GM19372 (cell line): ENCODE measurements around the gene SORCS2.

Source experiments
- ATAC-seq: cut with Tn5 transposase; IDR thresholded peaks from one replicate; pipeline ENCODE4 v1.9.1; 2021; ENCODE audit warnings: mild to moderate bottlenecking, low read depth, moderate library complexity; ENCODE audit not compliant: unreplicated experiment

The SORCS2 gene

DNA sequence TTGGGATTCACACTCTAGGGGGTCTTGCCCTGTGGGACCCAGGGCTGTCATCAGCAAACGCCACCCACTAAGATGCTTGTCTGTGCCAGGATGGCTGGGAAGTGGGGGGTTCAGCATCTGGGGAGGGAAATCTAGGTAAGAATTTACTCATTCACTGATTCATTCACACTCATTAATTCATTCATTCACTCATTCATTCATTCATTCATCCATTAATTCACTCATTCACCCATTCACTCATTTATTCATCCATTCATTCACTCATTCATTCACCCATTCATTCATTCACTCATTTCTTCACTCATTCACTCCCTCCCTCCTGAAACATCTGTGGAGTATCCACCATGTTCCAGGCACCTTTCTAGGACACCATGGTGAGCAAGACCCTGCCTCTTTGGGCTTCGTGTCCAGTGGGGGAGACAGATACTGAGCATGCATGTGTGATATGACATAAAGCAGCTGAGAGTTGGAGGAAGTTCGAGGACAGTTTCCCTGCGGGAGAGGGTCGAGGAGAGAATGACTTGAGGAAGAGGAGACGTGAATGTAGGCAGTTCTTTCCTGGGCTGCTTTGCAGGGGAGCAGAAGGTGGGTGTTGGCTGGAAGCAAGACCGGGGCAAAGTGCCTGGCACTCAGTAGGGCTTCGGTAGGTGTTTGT is 90.6 kb downstream of the SORCS2 start:
- no peak for ATAC-seq

DNA sequence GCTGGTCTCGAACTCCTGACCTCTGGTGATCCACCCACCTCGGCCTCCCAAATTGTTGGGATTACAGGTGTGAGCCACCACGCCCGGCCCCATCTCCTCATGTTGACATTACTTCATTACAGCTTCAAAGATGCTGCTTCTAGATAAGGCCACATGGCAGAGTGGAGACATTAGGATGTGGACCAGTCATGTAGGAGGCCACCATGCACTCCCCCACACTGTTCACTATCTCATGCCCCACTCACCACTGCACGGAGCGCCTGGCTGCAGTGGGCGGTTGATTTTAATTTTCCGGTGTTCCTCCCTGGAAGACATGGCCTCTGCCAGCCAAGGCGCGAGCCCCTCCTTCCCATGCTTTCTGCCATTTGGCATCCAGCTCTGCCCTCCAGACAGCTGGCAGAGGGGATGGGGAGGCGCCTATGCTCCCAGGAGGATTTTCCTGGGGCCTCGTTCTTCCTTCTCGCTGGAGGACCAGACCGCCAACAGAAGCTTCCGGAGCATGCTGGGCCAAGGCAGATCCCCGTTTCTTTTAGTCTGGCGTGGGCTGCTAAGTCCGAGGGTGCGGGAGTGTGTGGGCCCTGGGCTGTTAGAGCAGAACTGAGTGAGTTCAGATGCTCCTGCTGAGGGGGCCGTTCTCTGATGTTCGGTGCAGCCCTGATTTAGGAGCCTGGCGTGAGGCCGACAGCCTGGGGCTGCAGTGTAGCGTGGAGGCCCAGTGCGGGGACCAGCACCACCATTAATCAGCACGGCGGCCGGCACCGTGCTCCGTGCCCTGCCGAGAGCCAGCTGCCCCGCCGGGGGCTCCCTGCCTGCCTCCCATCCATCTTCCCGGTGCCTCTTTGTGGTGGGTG is 93.1 kb downstream of the SORCS2 start:
- ATAC-seq = no peak

DNA sequence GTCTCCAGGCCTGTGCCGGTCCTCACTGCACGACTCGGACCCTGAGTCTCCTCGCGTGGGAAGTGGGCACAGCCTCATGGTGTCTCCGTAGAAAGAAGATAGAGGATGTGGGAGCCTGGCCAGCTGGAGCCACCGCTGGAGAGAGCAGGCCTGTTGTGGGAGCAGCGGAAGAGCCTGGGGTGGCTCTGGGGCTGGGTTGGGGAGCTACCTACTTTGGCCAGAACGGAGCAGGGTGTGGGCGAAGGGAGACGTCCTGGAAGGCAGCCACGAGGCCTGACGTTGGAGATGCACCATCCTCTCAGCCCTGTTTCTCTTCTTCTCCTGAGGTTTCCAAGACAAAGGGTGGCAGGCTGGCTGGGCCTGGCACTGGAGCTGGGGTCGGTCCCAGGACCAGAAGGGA is 93.8 kb downstream of the SORCS2 start:
- ATAC-seq = no peak

DNA sequence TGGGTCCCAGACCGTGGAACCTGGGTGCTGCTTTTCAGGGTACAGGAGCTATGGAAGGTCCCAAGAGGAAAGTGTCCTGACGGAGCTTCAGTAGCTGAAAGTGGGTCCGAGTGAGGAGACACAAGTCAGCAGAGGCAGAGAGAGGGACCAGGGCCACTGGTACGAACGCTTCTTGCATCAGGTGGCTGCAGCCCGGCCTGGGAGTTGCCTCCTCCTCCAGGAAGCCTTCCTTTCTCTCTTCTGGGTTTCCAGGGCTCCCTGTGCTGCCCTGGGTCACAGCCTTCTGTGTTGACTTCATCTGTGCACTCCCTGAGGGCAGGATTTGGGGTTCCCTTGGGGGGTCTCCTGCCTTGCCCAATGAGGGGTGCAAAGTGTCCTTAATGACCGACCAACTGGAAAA is 94.5 kb downstream of the SORCS2 start:
- no peak for ATAC-seq

DNA sequence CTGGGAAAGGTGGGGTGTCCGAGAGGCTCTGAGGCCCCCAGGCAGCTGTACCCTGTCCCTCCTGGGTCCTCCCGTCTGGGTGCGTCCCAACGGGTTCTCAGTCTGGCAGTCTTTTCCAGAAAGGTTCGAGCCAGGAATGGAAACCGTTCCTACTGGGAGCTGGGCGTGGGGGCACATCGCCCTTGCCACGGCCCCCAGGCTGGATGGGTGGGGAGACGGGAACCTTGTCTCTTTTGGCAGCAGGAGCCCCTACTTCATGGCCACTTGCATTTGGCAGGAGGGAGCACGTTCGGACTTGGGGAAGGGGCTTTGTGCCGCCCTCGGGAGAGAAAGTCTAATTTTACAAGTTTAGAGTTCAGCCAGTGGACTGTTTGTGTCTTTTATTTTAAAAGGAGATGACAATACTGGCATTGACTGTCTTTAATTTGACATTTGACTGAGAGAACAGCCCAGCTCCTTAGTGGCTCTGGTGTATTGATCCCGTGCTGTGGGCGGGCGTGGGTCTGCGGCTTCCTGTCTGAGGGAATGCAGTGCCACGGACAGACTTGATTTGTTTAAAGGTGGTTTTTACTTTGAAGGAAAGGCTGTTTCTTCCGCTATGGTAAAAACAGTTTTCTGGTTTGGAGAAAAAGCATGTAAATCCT is 95.1 kb downstream of the SORCS2 start:
- no peak for ATAC-seq

DNA sequence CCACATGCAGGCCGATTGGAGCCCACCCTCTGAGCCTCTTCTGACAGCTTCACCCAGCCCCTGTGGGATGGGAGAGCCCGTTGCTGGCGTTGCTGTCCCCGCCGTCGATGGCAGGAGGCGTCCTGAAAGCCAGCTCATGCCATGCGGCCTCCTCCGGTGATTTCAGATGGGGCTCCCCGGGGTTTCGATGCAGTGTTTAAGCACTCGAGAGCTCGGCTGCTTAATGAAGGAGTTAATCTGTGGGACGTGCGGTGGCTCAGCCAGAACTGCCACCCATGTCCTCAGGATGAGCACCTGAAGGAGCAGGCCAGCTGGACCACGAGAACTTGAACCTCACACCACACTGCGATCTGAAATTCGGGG is 95.6 kb downstream of the SORCS2 start:
- no peak for ATAC-seq

DNA sequence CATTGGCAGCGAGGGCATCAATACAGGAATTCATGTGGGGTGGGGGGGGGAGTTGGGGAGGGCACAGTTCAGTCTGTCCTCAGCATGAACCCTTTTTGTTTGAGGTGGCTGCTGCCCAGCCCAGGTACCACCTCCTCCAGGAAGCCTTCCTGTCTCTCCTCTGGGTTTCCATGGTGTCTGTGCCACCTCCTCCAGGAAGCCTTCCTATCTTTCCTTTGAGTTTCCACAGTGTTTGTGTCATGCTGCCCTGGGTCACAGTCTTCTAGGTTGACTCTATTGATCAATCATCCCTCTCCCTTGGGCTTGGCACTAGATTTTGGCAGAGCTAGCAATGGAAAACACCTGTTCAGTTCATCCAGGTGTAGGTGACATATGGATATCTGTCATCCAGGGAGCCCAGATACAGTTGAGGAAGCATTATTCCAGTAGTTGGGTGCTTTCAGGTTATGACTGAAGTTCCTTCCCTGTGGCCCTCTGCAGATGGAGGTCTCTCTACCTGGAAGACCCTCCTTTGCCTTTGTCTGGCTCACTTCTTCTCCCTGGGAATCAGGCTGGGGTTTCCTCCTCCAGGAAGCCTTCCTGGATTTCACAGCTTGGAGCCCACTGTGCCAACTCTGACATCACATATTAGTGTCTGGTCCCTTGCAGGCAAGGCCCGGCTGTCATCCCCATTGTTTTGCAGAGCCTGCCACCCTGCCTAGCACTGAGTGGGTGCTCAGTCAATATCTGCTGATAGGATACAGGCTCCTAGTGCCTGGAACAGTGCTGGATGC is 96.6 kb downstream of the SORCS2 start:
- no peak for ATAC-seq

DNA sequence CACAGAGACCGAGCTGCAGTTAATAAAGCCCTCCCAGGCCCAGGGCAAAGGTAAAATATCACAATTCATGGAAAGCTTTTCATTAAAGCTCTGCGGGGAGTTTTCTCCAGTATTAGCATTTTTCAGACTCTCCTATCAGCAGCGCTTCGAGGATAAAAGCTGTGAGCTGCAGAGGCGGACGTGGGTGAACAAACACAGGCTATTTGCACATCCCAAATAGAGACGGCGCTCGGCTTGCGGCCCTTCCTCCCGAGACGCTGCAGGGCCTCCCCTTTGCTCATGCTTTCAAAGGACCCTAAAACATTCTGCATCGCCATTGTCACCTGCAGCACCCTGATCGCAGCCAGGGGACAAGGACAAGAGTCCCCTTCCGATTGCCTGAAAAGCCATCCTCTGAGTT is 97.3 kb downstream of the SORCS2 start:
- no peak for ATAC-seq

DNA sequence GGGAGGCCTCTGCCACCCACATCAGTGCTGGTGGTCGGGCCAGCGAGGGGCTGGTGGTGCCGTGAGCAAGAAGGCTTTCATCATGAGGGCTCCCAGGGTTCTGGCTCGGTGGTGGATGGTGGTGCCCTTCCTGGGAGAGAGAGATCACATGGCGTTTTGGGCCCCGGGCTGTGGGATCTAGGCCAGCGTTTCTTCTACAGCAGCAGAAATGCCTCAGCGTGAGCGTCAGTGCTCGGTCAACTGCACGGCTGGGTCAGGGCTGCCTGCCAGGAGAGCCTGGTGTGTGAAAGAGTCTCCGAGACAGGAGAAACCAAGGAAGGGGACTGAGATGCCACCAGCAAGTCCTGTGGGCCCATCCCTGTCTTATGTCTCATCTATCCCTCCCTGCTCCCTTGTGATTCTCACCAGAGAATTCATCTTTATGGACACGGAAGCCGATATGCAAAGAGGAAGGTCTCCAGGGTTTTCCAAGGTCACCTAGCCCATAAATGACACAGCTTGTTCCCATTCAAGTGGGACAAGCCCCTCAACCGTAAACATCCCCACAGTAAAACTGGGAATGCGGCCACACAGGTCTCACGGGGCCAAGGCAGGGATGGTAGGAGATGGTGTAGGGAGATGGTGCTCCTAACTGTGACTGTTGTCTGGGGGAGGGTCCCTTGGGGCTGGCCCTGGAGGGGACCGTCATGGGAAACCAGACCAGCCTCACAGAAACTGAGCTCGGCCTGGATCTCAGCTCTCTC is 99.2 kb downstream of the SORCS2 start:
- ATAC-seq = no peak

DNA sequence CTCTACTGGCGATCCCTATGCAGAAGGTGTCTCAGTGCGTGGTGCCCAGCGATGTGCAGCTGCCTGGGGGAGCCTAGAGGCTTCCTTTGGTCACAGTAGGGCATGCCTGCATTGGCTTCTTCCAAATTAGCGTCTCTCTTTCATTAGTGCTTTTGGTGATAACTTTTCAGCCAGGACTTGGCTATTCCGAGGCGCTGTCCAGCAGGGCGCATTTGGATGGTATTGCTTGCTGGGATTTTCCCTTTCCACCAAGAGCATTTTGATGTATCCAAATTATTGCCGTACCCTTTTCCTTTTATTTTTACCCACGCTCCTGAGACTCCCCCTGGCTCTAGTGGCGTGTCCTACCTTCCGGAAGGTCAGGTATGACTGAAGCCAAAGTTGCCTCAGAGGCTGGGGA is 101.4 kb downstream of the SORCS2 start:
- no peak for ATAC-seq

DNA sequence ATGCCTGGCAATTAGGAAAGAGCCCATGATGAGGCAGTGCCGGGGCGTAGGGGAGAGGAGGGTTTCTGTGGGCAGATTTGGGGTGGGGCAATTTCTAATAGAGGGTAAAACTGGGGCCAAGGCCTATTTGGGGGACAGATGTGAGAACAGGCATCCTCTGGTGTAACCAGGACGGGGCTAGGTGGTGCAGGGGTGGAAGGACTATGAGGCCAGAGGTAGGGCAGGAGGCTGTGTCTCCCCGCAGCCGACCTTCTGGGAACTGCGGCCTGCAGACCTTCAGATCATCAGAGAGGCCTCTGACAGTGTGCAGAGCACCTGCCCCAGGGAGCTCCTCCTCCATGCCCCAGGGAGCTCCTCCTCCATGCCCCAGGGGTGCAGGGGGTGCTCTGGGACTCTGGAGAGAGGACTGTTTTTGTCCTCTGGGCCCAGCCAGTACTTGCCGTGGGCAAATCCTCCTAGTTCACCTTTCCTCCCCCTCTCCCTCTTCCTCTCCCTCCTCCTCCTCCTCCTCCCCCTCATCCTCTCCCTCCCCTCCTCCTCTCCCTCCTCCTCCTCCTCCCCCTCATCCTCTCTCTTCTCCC is 101.9 kb downstream of the SORCS2 start:
- no peak for ATAC-seq

DNA sequence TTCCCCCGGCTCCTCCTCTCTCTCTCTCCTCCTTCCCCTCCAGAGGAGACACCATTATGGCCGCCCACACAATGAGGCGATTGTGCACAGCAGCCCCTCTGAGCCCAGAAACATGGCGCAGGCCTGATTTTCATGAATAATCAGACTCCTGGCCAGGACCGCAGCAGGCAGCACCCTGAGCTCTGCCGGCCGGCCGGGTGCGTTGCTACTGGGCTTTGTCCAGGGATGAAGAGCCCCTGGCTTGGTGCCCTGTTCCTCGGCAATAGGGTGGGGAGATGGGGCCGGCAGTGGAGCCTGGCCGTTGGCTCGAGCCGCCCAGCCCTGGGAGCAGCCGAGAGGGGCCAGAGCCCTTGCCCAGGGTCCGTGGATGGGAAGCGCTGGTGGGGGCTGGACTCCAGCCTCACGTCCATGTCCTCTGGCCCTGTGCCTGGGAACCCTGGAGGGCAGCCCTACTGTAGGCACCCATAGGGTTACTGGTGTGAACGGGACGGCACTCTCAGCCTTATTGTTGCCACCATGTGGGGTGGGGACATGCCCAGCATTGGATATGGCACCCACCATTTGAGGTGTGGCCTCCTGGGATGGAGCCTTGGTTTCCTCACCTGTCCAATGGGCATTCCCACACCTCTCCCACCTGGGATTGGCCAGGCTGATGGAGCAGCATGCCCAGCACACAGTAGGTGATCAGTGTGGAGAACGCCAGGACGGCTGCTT is 103.0 kb downstream of the SORCS2 start:
- ATAC-seq = no peak

DNA sequence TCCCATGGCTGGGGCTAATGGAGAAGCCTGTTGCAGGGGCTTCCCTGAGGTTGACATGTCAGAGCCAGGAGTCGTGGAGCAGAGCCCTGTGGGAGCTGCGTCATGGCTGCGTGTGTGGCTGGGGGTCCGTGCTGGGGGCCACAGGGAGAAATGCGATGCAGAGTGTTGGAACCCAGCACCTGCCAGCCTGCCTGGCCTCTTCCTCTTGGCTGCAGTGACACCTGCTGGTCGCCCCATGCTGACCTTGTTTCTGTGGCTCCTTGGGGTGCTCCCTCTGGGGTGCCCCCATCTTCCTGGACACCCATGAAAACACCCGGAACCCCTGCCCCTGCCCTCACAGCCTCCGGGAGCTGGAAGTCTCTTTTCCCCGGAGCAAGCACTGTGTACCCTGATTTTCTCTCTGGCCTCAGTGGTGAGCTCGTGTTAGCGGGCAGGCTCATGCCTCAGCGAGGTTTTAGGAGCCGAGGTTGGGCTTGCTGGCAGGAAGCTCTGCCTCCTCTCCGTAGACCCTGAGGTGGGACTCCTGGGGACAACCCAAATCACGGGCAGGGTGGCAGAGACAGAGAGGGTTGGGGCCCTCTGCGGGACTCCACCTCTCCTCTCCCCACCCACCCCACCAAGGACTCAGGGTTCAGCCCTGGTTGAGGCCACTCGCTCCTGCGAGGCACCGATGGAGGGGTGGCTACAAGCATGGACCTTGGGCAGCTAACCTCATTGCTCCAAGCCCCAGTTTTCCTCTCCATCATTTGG is 103.7 kb downstream of the SORCS2 start:
- no peak for ATAC-seq

DNA sequence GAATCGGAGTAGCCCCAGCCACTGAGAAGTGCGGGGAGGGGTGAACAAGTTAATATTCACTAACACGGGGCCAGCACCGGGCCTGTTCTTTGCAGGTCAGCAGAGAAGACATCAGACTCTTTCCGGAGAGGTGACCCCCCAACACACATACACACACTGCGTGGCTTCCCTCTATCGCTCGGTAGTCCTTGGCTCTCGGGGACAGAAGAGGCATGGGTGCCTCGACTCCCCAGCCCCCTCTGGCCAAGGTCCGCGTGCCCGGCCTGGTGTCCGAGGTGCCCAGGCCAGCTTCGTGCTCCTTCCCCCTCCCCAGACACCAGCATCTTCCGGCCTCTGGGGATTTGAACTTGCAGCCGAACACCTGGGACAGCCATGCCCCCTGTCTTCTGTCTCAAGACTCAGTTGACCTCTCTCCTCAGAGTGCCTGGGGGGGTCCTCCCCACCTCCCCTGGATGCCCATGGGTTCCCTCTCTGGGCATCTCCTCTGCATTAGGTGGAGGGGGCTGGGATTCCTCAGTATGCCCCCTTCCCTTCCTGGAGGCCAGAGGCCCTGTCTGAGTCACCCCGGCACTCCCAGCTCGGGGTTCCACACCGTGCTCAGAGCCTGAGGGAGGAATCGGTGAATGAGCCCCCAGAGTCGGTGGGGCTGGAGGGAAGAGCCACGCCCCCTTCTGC is 104.5 kb downstream of the SORCS2 start:
- ATAC-seq = no peak

DNA sequence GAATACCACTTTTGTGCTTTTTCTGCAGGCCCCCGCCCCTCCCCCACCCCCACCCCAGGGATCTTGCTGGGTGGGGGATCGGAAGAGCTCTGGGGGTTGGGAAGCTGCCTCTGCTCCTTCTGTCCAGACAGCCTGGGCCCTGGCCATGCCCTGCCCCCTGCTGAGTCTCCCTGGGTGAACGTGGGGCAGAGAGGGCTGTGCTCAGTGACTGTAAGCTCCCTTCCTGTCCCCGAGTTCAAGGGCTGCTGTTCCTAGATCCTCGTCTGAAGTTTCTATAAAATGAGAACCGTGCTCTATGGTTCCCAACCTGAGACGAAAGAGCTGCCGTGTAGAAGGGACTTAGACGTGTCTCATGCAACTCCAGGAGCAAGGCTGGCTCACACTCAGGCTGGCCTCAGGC is 105.0 kb downstream of the SORCS2 start:
- ATAC-seq = no peak

DNA sequence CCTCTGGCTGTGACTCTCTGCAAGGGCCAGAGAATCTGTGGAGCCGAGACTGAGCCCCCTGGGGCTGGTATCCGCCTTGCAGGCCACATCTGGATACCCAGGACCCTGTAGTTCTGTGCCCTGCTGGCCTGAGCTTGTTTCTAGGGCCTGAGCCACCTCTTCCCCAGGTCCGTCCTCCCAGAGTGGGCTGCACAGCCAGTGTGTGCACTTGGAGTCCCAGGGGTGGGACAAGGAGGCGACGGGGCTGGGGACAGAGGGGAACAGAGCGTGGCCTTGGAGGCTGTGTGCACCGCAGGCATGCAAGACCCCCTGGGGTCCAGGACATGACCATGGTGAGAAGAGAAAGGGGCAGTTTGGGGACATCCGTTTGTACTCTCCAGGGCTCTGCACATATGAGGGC is 105.5 kb downstream of the SORCS2 start:
- ATAC-seq = no peak

DNA sequence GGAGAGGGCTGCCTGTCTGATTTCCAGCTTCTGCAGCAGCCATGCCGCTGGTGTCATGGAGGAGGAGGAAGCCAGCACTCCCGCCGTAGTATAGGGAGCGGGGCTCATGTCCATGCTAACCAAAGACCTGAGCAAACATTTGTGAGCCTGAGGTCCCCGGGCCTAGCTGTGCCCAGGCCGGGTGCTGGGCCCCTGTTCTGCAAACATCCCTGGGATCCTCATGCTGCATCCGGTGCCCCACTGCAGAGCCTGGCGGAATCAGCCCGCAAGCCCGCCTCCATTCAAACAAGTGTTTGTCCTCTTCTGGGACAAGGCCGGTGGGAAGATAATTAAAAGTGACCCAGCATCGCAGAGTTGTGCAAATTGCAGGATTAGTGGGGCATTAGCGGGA is 106.3 kb downstream of the SORCS2 start:
- no peak for ATAC-seq
